Endothelial cell of umbilical vein (primary cell): Measurements from ENCODE around the gene NUDT12. TPM values are rescaled to one million over a fixed set of nuclear protein-coding genes. Genes with fewer than 3 reads are reported as not detected.

Experiments used
- BruUV-seq: library from RNA; stranded (reverse); fragments of 400-500 nt; replicated peaks from 2 replicates; lab custom pipeline; 2021; lab: Mats Ljungman, UMichigan
- CTCF ChIA-PET: fragments of 300-600, 350-600 bp; sonication (Branson Sonifier 250); formaldehyde crosslinking; loops from one replicate; lab custom pipeline; 2021; ENCODE audit warnings: antibody characterized with exemption, inconsistent platforms; lab: Charles Lee
- POLR2A ChIA-PET: fragments of 300-600, 350-600 bp; sonication (Branson Sonifier 250); formaldehyde crosslinking; loops from one replicate; lab custom pipeline; 2021; ENCODE audit warnings: antibody characterized with exemption, inconsistent platforms; lab: Charles Lee
- DNase-seq: peaks from one replicate; pipeline ENCODE4 v3.0.0-alpha.2; 2011; ENCODE audit warnings: low read depth, low spot score
- FAIRE-seq: peaks from 2 replicates; lab custom pipeline; 2011; peaks lifted over from hg19 to GRCh38; lab: Jason Lieb, UNC
- H2AFZ ChIP-seq: 2 replicates; pipeline ENCODE4 v1.6.0; 2012; ENCODE audit warnings: low read depth, low read length, control low read depth, inconsistent platforms
- H3K27ac ChIP-seq: 2 replicates; pipeline ENCODE4 v1.5.1; 2011; ENCODE audit warnings: low read depth, mild to moderate bottlenecking, control low read depth, low read length, moderate library complexity; ENCODE audit not compliant: insufficient read depth
- H3K27me3 ChIP-seq, 2 experiments: 2 replicates each; pipeline versions ENCODE4 v1.6.0 to v1.6.1; 2011; ENCODE audit warnings: low read length in 2 of 2, mixed read lengths in 1 of 2; ENCODE audit not compliant: control insufficient read depth in 2 of 2, insufficient read depth in 2 of 2
- H3K36me3 ChIP-seq, 2 experiments: 2 replicates in 1 of 2; 3 replicates in 1 of 2; pipeline ENCODE4 v1.5.1; 2011; ENCODE audit warnings: low read length in 2 of 2, mild to moderate bottlenecking in 1 of 2, moderate library complexity in 1 of 2; ENCODE audit not compliant: control insufficient read depth in 2 of 2, insufficient read depth in 2 of 2; ENCODE audit errors: extremely low read depth in 1 of 2
- H3K4me1 ChIP-seq: 3 replicates; pipeline ENCODE4 v1.5.1; 2011; ENCODE audit warnings: mild to moderate bottlenecking, low read length; ENCODE audit not compliant: control insufficient read depth, insufficient read depth; ENCODE audit errors: extremely low read depth
- H3K4me2 ChIP-seq: 2 replicates; pipeline ENCODE4 v1.6.1; 2011; ENCODE audit warnings: low read length, control low read depth, mixed read lengths; ENCODE audit not compliant: insufficient read depth
- H3K4me3 ChIP-seq, 3 experiments: fragments of 200-600 bp in 1 of 3; sonication (generic), shearing (Covaris generic) in 1 of 3; replicated peaks in 1 of 3; 2 replicates each; pipeline ENCODE4 v1.5.1; 2011 to 2016; ENCODE audit warnings: control low read depth in 3 of 3, low read length in 3 of 3, mild to moderate bottlenecking in 2 of 3, inconsistent platforms in 1 of 3, low read depth in 1 of 3, moderate library complexity in 1 of 3; ENCODE audit not compliant: insufficient read depth in 1 of 3
- H3K79me2 ChIP-seq: 2 replicates; pipeline ENCODE4 v1.6.0; 2012; ENCODE audit warnings: low read length, inconsistent platforms; ENCODE audit not compliant: control insufficient read depth, insufficient read depth
- H3K9ac ChIP-seq: replicated peaks from 2 replicates; pipeline ENCODE3; 2011; ENCODE audit warnings: low read length, control low read depth; ENCODE audit not compliant: insufficient read depth; ENCODE audit errors: extremely low read depth
- H3K9me1 ChIP-seq: replicated peaks from 3 replicates; pipeline ENCODE4 v1.6.0; 2011; ENCODE audit warnings: mild to moderate bottlenecking, low read length; ENCODE audit not compliant: control insufficient read depth, insufficient read depth; ENCODE audit errors: extremely low read depth
- H3K9me3 ChIP-seq: replicated peaks from 2 replicates; pipeline ENCODE4 v1.5.1; 2012; ENCODE audit warnings: low read length, inconsistent platforms; ENCODE audit not compliant: control insufficient read depth, insufficient read depth
- H4K20me1 ChIP-seq: replicated peaks from 2 replicates; pipeline ENCODE3; 2011; ENCODE audit warnings: mild to moderate bottlenecking, low read length; ENCODE audit not compliant: control insufficient read depth, insufficient read depth; ENCODE audit errors: extremely low read depth
- EZH2 ChIP-seq: IDR thresholded peaks from 2 replicates; pipeline ENCODE4 v1.6.1; 2012; ENCODE audit warnings: borderline replicate concordance, low read depth, mild to moderate bottlenecking, moderate library complexity, low read length, inconsistent platforms; ENCODE audit not compliant: severe bottlenecking
- FOS ChIP-seq: IDR thresholded peaks from 2 replicates; pipeline ENCODE4 v1.6.1; 2011; ENCODE audit warnings: mild to moderate bottlenecking, low read length, moderate library complexity, borderline replicate concordance; ENCODE audit not compliant: insufficient read depth
- GATA2 ChIP-seq: IDR thresholded peaks from 2 replicates; pipeline ENCODE4 v1.7.0; 2011; ENCODE audit warnings: low read depth, mild to moderate bottlenecking, moderate library complexity, mixed read lengths, low read length; ENCODE audit not compliant: insufficient read length, insufficient read depth
- JUN ChIP-seq: IDR thresholded peaks from 2 replicates; pipeline ENCODE4 v1.6.1; 2011; ENCODE audit warnings: borderline replicate concordance, low read depth; ENCODE audit not compliant: insufficient read length, insufficient read depth
- MYC ChIP-seq: IDR thresholded peaks from one replicate; pipeline ENCODE4 v1.6.1; 2011; ENCODE audit warnings: mild to moderate bottlenecking, low read depth, low read length
- POLR2A ChIP-seq: IDR thresholded peaks from 2 replicates; pipeline ENCODE4 v1.6.1; 2012; ENCODE audit warnings: low read depth, mild to moderate bottlenecking, control low read depth, low read length
- POLR2AphosphoS5 ChIP-seq: IDR thresholded peaks from 2 replicates; pipeline ENCODE4 v1.6.1; 2012; ENCODE audit warnings: low read depth, mild to moderate bottlenecking, control low read depth, low read length, moderate library complexity; ENCODE audit not compliant: insufficient read depth
- dilution Hi-C: fragments of 300-500 bp; cut with MboI; formaldehyde crosslinking; loops from one replicate; pipeline ENCODE4 v1.15.0; 2019; ENCODE audit warnings: low sequenced_read_pairs; ENCODE audit not compliant: extremely low pct_ligation_motif_present
- intact Hi-C: fragments of 100-400 bp; cut with micrococcal nuclease; formaldehyde crosslinking; loops from one replicate; pipeline ENCODE4 v1.10.0; 2022
- polyA plus RNA-seq, 4 experiments: library from polyadenylated mRNA; depleted of rRNA in 3 of 4; stranded (reverse) in 3 of 4; unstranded in 1 of 4; fragments of >200 nt; gene quantifications; 2 replicates each; pipeline versions ENCODE4 v1.2.1 to v1.2.3, GENCODE V29; 2011 to 2012; ENCODE audit warnings: missing spikeins in 1 of 4
- total RNA-seq: library from RNA; stranded (reverse); gene quantifications from 2 replicates; pipeline ENCODE4 v1.2.3, GENCODE V29; 2021
- TF ChIP-seq, protein P1 (sequence below), 2 donors: IDR thresholded peaks; 1 replicate in 1 of 2; 2 replicates in 1 of 2; pipeline ENCODE4 v1.5.1; 2011; ENCODE audit warnings: low read length in 2 of 2, mild to moderate bottlenecking in 2 of 2, moderate library complexity in 2 of 2, control low read depth in 1 of 2, inconsistent platforms in 1 of 2, low read depth in 1 of 2; ENCODE audit not compliant: insufficient read depth in 1 of 2; ENCODE audit errors: extremely low read depth in 1 of 2
- TF ChIP-seq, protein P2 (sequence below): IDR thresholded peaks from 2 replicates; pipeline ENCODE4 v1.6.1; 2011; ENCODE audit not compliant: insufficient read depth, insufficient read length

Gene NUDT12
- total and polyA plus RNA-seq, 2 donors (not counting 3 experiments of a cell fraction or from before 2014, with no cell fraction given): 1.3 to 4.9 TPM

DNA sequence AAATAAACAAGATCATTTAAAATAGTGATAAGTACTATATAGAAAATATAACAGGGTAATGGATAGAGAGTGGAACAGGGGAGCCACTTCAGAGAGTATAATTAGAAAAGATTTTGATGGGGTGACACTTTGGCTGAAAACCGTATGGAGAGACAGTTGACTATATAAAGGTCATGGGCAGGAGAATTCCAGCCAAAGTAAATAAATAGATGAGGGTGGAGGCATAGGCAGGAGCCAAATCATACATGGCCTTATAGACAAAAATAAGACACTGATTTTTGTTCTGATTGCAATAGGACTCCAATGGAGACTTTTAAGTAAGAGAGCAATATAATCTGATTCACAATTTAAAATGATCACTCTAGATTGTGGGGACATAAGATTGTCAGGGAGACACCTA, 37.5 kb upstream of the NUDT12 start:
- no peak for DNase-seq
- POLR2A ChIA-PET: no interaction called here
- no peak overlapping the region for H2AFZ ChIP-seq
- no peak overlapping the region for H3K4me3 ChIP-seq
- no peaks in the 10 kb centered on the region for H3K9me1 ChIP-seq
- no peak for FAIRE-seq
- H3K4me1 ChIP-seq: no peaks in the 10 kb centered on the region
- TF ChIP-seq, protein P1, sequence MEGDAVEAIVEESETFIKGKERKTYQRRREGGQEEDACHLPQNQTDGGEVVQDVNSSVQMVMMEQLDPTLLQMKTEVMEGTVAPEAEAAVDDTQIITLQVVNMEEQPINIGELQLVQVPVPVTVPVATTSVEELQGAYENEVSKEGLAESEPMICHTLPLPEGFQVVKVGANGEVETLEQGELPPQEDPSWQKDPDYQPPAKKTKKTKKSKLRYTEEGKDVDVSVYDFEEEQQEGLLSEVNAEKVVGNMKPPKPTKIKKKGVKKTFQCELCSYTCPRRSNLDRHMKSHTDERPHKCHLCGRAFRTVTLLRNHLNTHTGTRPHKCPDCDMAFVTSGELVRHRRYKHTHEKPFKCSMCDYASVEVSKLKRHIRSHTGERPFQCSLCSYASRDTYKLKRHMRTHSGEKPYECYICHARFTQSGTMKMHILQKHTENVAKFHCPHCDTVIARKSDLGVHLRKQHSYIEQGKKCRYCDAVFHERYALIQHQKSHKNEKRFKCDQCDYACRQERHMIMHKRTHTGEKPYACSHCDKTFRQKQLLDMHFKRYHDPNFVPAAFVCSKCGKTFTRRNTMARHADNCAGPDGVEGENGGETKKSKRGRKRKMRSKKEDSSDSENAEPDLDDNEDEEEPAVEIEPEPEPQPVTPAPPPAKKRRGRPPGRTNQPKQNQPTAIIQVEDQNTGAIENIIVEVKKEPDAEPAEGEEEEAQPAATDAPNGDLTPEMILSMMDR (IDR thresholded peaks at IDR 0.05; ENCODE audit: extremely low read depth in 1 of 2, insufficient read depth in 1 of 2, low read depth in 1 of 2, low read length in 2 of 2): no peak
- TF ChIP-seq MYC (no peak), JUN (no peak), POLR2AphosphoS5 (no peak), FOS (no peak), GATA2 (no peak), POLR2A (no peak), EZH2 (no peak)
- TF ChIP-seq, protein P2, sequence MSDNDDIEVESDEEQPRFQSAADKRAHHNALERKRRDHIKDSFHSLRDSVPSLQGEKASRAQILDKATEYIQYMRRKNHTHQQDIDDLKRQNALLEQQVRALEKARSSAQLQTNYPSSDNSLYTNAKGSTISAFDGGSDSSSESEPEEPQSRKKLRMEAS: no peak
- BruUV-seq: no TSS peak
- H4K20me1 ChIP-seq: no peaks in the 10 kb centered on the region
- no peaks in the 10 kb centered on the region for H3K27me3 ChIP-seq
- H3K4me2 ChIP-seq: no peak overlapping the region
- H3K9me3 ChIP-seq: no peaks in the 10 kb centered on the region
- CTCF ChIA-PET: interaction anchor here (2.5 kb wide), 1 partner anchor 13 kb away, joined by 9 read pairs; no protein-coding TSS in a partner anchor
- dilution Hi-C loops: no loop called here
- H3K27ac ChIP-seq: no peak overlapping the region
- intact Hi-C loops: no loop called here
- H3K36me3 ChIP-seq: no peaks in the 10 kb centered on the region
- H3K9ac ChIP-seq: no peak overlapping the region
- no peaks in the 10 kb centered on the region for H3K79me2 ChIP-seq
